Measurements from ENCODE around the gene TTC34. TPM values are rescaled to one million over a fixed set of nuclear protein-coding genes. Genes with fewer than 3 reads are reported as not detected.

TTC34 gene
- total and polyA plus RNA-seq, 7 donors, result 0.01 to 0.15 (median 0.04) TPM

- DNase-seq (peak; percentile 99 to 100), ATAC-seq (peak; percentile 94 to 96 (median 94))
- intact Hi-C loops (cut with DNase I), result loop anchor here in 1 of 2 donors (5.0 kb wide), 1 partner anchor 1316 kb away; the partner anchor contains the start of gene C1orf174
- peaks cover 0 to 6% (median 2%) of the 10 kb centered on the region in 3 donors for H3K27me3 ChIP-seq (ENCODE audit: insufficient read depth in 3 of 3, low read length in 2 of 3)
- WGBS, 3 donors, result 1% methylated on average over 92 to 107 of the region's 107 CpGs
- peak within 1 kb of the TSS; percentile 88 for H3K27ac ChIP-seq
- peak within 1 kb of the TSS; percentile 87 for H3K4me3 ChIP-seq
- H3K9me3 ChIP-seq, result no peaks in the 10 kb centered on the region
- no peak for TF ChIP-seq CTCF (IDR thresholded peaks at IDR 0.05)
- H3K36me3 ChIP-seq (ENCODE audit: insufficient read depth in 1 of 2, low read depth in 1 of 2), result no peaks in the 10 kb centered on the region
- peaks cover 3% of the 10 kb centered on the region for H3K4me1 ChIP-seq
Observed at GRCh38 chr1:2586154-2587070, 215.1 kb downstream of the TTC34 start, which contains the start of gene PRXL2B. Gene PRXL2B, plus strand, starts transcription at chr1:2586777. Its CDS starts 109 bp downstream, at chr1:2586886.

Other genes starting within 250 kb of the TTC34 start
- gene TNFRSF14, start 245.3 kb downstream of the TTC34 start, total RNA-seq, result 10 to 100 TPM in 2 of 4 donors, 1 to 10 TPM in 2; 6.2 to 10.6 (median 8.9) TPM
- gene TNFRSF14, start 245.3 kb downstream of the TTC34 start, polyA plus RNA-seq, result 10 to 100 TPM in 1 of 3 donors, 1 to 10 TPM in 2; 6.6 to 10.8 (median 8.2) TPM
- 1 to 10 TPM in 3 of 4 donors, under 1 TPM in 1; 0.97 to 3.9 (median 3.1) TPM for gene PRXL2B, start 214.9 kb downstream of the TTC34 start, total RNA-seq
- gene PRXL2B, start 214.9 kb downstream of the TTC34 start, polyA plus RNA-seq, result 1 to 10 TPM; 1.8 to 3.0 (median 2.6) TPM
- gene MMEL1, start 168.7 kb downstream of the TTC34 start, total RNA-seq, result under 1 TPM in 2 of 4 donors, not detected in 2; 0.58 to 0.89 TPM
- under 1 TPM; 0.08 to 0.21 (median 0.16) TPM for gene MMEL1, start 168.7 kb downstream of the TTC34 start, polyA plus RNA-seq
- gene ACTRT2, start 219.8 kb upstream of the TTC34 start, total RNA-seq, result not detected
- gene ACTRT2, start 219.8 kb upstream of the TTC34 start, polyA plus RNA-seq, result not detected